ENCODE measurements around the gene SBSN.

DNA sequence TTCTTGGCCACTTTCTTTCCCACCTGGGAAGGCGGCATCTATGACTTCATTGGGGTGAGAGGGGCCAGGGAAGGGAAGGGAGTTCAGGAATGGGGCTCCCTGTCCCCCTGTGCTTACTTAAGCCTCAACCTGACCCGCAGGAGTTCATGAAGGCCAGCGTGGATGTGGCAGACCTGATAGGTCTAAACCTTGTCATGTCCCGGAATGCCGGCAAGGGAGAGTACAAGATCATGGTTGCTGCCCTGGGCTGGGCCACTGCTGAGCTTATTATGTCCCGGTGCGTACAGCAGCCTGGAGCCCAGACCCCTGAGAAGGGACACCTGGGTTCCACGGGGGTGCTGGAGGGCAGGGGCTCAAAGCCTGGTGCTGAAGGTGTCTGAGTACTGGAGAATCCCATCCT lies 18.4 kb upstream of the SBSN start:
- no peak for TF ChIP-seq POLR2AphosphoS2 (conservative IDR thresholded peaks at IDR 0.05; ENCODE audit: low read length)
- TF ChIP-seq, protein P1, sequence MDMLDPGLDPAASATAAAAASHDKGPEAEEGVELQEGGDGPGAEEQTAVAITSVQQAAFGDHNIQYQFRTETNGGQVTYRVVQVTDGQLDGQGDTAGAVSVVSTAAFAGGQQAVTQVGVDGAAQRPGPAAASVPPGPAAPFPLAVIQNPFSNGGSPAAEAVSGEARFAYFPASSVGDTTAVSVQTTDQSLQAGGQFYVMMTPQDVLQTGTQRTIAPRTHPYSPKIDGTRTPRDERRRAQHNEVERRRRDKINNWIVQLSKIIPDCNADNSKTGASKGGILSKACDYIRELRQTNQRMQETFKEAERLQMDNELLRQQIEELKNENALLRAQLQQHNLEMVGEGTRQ (IDR thresholded peaks at IDR 0.05): no peak
- TF ChIP-seq HOXA7 (CRISPR knock-in tag; IDR thresholded peaks at IDR 0.05): no peak
- TF ChIP-seq, protein P2, sequence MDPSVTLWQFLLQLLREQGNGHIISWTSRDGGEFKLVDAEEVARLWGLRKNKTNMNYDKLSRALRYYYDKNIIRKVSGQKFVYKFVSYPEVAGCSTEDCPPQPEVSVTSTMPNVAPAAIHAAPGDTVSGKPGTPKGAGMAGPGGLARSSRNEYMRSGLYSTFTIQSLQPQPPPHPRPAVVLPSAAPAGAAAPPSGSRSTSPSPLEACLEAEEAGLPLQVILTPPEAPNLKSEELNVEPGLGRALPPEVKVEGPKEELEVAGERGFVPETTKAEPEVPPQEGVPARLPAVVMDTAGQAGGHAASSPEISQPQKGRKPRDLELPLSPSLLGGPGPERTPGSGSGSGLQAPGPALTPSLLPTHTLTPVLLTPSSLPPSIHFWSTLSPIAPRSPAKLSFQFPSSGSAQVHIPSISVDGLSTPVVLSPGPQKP (IDR thresholded peaks at IDR 0.05; ENCODE audit: low read depth, low read length): no peak
- TF ChIP-seq, protein P3, sequence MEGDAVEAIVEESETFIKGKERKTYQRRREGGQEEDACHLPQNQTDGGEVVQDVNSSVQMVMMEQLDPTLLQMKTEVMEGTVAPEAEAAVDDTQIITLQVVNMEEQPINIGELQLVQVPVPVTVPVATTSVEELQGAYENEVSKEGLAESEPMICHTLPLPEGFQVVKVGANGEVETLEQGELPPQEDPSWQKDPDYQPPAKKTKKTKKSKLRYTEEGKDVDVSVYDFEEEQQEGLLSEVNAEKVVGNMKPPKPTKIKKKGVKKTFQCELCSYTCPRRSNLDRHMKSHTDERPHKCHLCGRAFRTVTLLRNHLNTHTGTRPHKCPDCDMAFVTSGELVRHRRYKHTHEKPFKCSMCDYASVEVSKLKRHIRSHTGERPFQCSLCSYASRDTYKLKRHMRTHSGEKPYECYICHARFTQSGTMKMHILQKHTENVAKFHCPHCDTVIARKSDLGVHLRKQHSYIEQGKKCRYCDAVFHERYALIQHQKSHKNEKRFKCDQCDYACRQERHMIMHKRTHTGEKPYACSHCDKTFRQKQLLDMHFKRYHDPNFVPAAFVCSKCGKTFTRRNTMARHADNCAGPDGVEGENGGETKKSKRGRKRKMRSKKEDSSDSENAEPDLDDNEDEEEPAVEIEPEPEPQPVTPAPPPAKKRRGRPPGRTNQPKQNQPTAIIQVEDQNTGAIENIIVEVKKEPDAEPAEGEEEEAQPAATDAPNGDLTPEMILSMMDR (IDR thresholded peaks at IDR 0.05): no peak
- TF ChIP-seq, protein P4, sequence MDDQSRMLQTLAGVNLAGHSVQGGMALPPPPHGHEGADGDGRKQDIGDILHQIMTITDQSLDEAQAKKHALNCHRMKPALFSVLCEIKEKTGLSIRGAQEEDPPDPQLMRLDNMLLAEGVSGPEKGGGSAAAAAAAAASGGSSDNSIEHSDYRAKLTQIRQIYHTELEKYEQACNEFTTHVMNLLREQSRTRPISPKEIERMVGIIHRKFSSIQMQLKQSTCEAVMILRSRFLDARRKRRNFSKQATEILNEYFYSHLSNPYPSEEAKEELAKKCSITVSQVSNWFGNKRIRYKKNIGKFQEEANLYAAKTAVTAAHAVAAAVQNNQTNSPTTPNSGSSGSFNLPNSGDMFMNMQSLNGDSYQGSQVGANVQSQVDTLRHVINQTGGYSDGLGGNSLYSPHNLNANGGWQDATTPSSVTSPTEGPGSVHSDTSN (IDR thresholded peaks at IDR 0.05): no peak
- no peak for TF ChIP-seq RFX5 (IDR thresholded peaks at IDR 0.05)
- TF ChIP-seq KDM1A (IDR thresholded peaks at IDR 0.05; ENCODE audit: low read depth): no peak
- no peak for TF ChIP-seq MYC (IDR thresholded peaks at IDR 0.05; ENCODE audit: borderline replicate concordance, low read length)
- TF ChIP-seq CEBPB (IDR thresholded peaks at IDR 0.05): no peak

All from A549 (cell line).